IPS DF 4.7 (cell line): ENCODE data around the gene ACLY.
"Not testable (repeated sequence)": the region's sequence is repeated elsewhere in the genome, so short reads cannot be mapped to it uniquely, and the experiment has no call there.

Source experiments
- DNase-seq: peaks from one replicate; pipeline ENCODE4 v3.0.0-alpha.2; 2013; ENCODE audit warnings: low spot score; ENCODE audit errors: extremely low read depth

ACLY gene

DNA sequence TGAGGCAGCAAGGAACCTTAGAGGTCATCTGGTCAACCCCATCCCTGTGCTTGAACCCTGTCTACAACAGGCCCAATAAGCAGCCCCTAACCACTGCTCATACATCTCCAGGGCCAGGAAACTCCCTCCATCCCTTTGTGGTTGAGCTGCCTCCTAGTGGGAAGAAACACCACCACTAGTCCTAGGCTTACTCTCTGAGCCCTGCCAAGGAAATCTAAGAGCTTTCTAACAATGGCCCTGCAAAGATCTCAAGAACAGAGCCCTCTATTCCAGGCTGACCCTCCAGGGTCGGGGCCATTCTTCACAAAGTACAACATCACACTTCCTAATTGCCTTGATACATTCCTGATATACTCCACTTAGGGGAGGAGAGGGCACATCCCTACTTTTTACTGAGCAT is 5.8 kb downstream of the ACLY start:
- DNase-seq: no peak

DNA sequence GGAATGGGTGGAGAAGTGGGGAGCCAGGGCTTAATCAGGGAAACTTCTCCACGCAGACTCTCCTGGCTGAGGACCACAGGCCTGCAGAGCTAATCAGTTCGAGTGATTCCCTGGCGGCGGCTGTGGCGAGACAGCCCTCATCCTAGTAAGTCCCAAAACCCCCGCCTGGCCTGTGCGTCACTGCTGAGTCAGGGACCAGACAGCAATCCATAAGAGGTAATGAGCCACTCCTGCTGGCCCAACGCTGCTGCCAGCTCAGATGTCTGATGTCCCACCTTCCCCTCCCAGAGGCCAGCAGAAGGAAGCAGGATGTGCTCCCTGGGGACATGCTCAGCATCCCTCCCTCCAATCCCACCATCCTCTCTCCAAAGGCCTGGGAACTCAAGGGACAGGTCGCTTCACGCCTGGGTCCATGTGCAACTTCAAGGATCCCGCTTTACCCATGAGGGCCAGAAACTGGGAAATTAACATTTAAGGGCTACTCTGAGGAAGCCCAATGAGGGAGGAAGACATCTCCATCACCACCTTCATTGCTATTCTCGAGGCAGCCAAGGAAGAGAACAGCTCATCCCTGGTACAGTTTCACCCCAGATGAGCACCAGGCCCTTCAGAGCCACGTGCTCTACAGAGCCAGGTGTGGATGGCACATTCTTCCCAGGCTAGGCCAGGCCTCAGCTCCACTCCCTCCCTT is 7.9 kb downstream of the ACLY start:
- no peak for DNase-seq

DNA sequence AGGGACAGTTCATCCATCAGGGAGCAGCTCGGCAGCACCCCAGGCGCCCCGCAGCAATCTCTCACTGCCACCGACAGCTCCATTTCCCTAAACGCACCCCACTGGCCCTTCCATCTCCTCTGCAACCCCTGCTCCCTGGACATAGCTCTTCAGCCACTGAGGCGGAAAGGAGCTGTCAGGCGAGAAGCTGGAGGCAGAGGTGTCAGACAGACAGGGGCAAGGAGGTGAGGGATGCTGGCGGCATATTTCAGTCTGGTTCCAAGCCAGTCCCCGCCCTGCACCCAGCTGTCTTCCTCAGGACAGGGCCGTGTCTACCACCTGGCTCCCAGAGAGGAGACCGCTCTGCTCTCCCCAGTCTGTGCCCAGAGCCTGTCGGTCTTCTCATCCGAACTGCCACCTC is 9.7 kb downstream of the ACLY start:
- DNase-seq: no peak

DNA sequence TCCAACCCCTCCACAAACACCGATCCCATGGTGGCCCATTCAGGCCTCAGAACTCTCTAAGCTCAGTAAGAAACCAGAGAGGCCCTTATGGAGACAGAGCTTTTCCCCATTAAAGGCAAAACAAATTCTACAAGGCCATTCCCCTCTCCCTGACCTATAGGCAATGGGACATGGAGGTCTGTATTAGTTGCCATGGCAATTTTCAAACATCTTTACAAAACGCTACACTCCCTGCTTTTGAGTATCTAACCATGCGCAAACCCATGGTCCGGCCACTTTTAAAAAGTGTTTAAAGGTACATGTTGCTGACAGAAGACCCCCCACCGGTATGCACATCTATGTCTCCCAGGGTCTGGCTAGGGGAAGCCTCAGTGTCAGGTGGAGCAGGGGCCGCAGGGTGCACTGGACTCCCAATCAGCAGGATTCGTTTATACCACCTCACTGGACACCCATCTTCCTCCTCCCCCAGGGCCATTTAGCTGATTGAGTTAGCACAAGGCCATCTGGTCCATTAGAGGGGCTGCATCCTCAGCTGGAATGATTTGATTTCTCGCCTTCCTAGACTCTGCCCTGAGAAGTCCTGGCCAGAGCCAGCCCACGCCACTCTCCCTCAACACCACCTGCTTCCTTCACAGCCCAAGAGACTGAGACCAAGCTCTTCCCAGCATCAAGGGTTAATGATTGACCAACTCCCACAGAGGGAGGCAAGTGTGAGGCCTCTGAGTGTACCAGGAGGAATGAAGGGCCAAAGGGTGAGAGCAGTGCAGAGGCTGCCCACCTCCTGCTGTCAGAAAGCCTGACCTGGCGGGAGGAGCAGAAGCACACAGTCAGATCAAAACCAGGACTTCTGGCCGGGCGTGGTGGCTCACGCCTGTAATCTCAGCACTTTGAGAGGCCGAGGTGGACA is 10.9 kb downstream of the ACLY start:
- DNase-seq: no peak

DNA sequence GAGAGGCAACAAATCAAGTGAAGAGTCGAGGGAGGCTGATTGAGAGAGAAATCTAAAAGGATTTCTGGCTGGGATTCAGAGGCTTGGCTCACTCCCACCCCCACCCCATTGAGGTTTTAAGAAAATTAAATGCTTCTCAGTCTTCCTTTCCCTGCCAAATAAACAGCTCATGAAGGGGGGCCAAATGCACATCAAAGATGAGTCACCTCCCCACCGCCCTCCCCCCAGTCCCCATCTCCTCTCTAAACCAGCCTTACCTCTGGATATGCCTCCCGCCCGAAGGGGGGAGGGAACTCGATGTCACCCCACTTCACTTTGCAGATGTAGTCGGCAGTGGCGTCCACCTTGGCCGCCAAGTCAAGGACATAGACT is 11.6 kb downstream of the ACLY start:
- no peak for DNase-seq

DNA sequence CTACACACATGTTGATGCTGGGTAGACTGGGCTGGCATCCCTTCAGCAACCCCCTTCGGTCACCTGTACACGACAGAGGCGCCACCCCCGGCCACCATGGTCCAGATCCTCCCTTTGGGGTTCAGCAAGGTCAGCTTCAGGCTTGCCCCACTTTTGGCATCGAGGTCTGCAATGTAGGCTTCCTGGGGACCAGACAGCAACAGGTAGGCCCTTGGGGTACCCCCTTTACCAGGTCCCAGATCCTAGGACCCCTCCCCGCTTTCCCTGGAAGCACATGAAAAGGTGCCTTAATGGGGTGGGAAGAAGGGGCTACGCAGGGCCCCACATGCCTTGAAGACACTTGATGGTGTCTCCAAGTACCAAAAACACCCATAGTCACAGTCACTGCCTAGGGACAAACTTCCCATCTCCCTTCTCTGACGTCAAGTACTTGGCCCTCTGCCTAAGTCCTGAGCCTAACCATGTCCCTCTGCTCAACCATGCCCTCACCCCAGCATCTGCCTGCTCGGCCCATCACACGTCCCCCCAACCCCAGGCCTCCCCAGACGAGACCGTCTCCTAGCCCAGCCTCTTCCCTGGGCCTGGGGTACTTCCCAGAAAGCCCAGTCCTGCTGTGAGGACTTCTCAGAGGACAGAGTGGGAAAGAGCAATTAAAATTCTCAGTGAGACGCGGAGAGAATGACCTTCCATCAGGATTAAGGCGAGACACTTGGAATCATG is 12.1 kb downstream of the ACLY start:
- no peak for DNase-seq

DNA sequence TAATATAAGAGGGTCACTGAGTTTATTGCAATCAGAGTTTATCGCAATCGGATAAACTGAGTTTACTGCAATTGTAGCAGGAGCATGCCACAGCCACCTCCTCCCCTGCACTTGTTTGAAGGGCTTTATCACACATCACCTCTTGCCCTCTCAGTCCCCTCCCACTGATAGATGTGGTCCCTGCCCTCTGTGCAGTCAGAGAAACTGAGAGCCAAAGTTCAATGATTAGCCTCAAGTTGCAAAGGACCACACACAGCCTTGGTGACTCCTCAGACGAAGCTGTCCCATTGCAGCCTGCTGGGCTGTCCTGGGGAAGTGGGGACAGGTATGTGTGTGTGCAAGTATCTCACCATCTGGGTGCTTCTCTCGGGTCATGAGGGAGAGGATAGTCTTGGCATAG is 13.6 kb downstream of the ACLY start:
- DNase-seq: no peak

DNA sequence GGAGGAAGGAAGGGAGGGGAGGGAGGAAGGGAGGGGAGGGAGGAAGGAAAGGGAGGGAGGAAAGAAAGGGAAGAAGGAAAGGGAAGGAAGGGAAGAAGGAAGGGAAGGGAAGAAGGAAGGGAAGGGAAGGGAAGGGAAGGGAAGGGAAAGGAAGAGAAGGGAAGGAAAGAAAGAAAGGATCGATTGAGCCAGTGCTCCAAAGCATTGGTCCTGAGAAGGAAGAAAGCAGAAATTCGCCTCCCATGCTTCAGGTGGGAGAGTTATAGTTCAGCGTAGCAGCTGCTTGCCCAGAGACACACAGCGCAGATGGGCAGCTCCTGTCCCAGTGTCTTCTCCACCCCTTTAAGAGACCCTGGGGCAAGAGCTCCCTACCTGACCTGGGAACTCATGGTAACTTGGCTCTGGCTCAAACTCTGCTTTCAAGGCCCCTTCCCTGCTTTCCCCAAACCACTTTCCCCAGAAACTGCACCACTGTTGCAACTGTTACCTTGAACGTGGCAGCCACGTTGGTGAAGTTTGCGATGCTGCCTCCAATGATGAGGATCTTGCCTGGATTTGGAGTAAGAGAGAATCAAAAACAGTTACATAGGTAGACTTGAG is 14.4 kb downstream of the ACLY start:
- no peak for DNase-seq

DNA sequence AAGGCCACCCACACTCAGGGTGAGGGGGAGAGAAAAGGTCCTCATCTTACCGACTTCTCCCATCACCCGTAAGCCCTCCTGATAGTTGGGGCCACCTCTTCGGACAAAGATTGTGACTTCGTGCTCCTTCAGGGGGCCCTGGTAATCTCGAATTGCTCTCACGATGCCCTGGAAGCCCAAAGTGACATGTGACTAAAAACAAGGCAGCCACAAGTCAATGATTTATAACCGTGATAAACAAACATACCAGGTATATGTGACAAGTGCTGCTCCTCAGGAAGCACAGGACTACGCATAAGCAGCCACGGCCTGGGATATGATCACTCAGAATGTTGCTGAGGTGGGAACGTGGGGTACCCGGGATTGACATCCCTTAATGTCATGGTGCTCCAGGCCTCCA is 17.1 kb downstream of the ACLY start:
- no peak for DNase-seq

DNA sequence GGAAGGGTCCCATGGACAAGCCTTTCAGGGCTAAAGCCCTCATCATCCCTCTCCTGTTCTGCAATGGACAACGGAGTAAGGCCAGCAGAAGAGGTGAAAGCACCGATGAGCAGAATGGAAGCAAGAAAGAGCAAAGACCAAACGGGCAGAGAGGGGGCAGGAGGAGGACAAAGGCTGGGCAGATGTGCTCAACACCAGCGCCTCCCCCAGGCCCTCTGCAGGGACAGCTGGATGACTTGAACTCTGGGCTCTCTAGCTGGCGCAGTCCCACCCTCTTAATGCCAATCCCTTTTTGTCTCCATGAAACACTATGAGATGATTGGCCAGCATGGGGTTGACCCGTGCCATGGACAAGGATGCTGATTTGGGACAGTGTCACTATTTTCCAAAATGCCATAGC is 22.0 kb downstream of the ACLY start:
- no peak for DNase-seq

DNA sequence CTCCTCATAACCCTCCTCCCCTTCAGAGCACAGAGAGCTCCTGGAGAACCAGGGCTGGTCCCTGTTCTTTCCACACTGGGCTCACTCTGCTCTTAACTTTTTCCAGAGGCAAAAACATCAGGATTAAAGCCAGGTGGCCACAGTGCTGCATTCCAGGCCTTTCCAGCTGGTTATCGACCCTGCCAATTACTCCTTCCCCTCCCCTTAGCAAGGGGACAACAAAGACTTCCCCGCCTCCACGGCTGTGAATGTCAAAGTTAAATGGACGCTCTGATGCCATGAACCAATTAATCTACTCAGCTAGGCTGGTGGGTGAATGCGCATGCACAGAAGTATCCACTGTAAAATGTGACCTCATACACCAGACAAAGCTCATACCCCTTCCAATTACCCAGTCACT is 23.1 kb downstream of the ACLY start:
- no peak for DNase-seq

DNA sequence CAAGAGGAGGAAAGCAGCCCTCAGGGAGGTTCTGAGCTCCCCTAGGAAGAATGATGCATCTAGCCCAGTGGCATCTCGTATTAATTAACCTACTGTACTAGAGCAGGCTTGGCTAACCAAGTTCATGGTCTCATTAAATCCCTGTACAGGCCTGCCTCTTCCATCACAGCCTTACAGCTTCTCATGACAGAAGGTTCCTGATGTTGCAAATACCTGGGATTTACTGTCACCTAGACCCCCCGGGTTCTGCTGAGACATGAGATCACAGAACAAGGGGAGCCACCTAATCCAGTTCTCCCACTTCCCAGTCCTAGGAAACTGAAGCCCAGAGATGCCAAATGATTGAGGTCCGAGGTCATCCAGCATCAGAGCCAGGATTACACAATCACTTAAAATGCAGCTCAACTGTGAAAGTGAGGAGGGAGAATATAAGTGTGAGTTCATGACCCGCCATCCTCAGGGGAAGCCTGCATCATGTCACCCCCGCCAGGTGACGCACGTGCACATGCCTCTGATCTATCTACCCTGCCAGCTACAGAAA is 23.9 kb downstream of the ACLY start:
- DNase-seq: no peak

DNA sequence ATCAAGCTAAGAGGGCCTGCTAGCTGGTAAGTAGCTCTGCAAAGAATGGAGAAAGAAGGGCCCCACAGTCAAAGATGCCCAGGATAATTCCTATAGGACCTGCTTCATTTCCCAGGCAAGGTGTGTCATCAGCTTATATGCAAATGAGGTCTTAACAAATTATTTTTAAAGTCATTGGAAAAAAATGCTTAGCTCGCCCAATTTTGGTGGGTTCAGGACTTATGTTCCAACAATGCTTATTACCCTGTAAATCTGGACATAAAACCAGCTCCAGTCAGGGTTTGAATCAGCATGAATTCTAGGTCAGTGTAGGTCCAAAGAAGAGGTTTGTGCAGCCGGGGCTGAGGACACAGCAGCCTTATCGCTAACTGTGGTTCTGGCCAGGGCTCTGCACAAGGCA is 25.4 kb downstream of the ACLY start:
- DNase-seq: no peak

DNA sequence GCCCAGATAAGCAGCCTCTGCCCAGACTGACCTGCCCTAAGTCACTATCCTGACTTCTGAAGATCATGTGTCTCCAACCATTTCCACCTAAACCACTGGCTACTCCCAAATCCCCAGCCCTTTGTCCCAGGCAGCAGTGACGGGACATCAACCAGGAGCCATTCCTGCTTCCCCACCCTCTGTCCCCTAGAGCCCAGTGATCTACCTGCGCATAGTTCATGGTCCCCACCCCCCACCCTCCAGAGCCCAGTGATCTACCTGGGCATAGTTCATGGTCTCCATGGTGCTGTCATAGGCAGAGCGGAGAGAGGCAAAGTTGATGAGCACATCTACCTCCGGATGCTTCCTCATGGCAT is 26.8 kb downstream of the ACLY start:
- no peak for DNase-seq

DNA sequence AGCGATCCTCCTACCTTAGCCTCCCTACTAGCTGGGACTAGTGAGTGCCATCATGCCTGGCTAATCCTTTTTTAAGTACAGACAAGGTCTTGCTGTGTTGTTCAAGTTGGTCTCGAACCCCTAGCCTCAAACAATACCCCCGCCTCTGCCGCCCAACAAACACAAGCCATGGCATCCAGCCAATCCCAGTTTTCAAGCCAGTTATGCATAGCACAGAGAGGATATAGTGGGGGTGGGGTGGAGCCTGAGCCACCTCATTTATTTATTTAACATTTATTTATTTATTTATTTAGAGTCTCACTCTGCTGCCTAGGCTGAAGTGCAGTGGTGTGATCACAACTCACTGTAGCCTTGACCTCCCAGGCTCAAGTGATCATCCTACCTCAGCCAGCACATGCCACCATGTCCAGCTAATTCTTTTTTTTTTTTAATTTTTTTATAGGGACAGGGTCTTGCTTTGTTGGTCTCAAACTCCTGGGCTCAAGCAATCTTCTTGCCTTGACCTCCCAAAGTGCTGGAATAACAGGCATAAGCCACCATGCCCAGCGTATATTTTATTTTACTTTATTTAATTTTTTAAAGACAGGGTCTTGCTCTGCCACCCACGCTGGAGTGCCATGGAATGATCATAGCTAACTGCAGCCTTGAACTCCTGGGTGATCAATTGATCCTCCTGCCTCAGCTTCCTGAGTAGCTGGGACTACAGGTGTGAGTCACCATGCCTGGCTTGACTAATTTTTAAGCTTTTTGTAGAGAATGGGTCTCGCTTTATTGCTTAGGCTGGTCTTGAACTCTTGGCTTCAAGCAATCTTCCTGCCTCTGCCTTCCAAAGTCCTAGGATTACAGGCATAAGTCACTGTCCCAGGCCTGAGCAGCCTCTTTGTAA is 27.4 kb downstream of the ACLY start:
- DNase-seq: no peak

DNA sequence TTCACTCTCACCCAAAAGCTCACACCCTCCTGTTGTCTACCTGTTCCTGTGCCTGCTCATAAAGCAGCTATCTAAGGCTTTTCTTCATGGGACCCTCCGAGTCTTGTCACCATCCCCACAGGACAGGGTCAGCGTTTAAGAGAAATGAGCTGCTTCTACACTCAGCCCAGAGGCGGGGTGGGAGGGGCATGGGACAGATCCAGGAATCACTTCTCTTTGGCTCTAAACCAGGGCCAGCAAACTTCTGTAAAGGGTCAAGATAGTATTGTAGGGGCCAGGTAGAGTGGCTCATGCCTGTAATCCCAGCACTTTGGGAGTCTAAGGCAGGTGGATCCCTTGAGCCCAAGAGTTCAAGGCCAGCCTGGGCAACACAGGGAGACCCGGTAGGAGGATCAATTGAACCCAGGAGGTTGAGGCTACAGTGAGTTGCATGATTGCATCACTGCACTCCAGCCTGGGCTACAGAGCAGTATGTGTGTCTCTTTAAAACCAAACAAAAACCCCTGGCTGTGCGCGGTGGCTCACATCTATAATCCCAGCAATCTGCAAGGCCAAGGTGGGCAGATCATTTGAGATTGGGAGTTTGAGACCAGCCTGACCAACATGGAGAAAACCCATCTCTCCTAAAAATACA is 30.3 kb downstream of the ACLY start:
- DNase-seq: no peak

DNA sequence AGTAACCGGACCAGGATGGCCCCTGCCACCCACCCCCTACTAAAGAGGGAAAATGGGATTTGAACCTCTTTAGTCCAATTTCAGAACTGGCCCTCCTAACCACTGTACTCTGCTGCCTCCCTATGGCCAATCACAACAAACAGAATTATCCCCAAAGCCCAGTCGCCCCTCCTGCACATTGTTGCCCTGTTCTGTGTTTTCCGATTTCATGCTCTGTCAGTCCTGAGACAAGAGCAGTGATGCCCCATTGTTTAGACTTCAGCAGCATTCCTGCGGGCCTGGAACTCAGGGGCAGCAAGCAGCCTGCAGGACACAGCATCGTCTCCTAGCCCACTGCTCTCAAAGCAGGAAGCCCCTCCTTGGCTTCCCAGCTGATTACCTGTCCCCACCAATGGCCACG is 33.0 kb downstream of the ACLY start:
- no peak for DNase-seq

DNA sequence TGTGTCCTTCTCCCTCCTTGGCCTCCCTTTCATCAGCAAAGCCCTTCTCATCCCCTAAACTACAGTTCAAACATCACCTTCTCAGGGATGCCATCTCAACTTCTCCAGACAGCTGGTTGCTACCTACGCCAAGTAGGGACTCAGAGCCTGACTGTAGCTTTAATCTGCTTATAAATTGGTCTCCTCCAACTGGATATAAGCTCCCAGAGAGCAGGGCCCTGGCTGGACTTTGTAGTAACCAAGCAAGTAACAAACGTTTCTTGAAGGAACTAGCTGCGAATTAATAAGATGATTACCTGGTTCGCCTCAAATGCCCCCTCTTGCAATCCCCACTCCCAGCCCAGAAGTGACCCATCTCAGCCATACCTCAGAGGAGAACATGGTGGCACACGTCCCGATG is 36.0 kb downstream of the ACLY start:
- no peak for DNase-seq

DNA sequence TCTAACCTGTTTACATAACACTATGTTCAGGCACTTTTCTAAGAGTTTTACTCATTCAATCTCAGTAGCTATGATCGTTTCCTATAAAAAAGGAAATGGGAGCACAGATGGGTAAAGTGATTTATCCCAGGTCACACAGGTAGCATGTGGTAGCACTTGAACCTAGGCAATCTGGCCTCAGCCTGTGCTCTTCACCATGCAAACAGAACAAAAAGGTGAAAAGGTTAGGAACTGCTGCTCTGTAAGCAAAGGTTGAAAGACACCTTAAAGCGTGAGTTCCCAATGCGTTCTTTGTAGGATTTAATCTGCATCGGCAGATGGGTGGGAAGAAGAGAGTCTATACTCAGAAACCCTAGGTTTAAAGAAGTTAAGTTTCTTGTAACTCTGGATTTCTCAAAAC is 38.6 kb downstream of the ACLY start:
- no peak for DNase-seq

DNA sequence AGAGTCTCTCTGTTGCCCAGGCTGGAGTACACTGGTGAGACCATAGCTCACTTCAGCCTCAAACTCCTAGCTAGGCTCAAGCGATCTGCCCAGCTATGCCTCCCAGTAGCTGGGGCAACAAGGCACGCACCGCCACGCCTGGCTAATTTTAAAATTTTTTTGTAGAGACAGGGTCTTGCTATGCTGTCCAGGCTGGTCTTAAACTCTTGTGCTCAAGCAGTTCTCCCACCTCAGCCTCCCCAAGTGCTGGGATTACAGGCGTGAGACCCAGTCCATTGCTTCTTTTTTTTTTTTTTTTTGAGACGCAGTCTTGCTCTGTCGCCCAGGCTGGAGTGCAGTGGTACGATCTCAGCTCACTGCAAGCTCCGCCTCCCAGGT is 44.5 kb downstream of the ACLY start:
- DNase-seq: not testable (repeated sequence)
